Activated CD4-positive, CD25-positive, alpha-beta regulatory T cell treated with anti-CD3 and anti-CD28 coated beads, Interleukin-2, amount 50 U/mL, for 72 hours (primary cell): ENCODE data around the gene RPL11.
"Not testable (repeated sequence)": the region's sequence is repeated elsewhere in the genome, so short reads cannot be mapped to it uniquely, and the experiment has no call there.

ENCODE experiments used
- DNase-seq: peaks from one replicate; pipeline ENCODE4 v3.0.0; 2021

Gene RPL11

DNA sequence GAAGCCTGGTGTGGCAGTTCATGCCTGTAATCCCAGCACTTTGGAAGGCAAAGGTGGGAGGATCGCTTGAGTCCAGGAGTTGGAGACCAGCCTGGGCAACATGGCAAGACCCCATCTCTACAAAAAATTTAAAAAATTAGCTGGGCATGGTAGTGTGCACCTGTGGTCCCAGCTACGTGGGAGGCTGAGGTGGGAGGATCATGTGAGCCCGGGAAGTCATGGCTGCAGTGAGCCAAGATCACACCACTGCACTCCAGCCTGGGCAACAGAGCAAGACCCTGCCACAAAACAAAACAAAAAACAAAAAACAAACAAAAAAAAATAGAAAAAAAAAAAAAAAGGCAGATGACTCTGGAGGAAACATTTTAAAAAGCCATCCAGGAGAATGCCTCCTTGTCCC, 3.9 kb upstream of the RPL11 start:
- not testable (repeated sequence) for DNase-seq

DNA sequence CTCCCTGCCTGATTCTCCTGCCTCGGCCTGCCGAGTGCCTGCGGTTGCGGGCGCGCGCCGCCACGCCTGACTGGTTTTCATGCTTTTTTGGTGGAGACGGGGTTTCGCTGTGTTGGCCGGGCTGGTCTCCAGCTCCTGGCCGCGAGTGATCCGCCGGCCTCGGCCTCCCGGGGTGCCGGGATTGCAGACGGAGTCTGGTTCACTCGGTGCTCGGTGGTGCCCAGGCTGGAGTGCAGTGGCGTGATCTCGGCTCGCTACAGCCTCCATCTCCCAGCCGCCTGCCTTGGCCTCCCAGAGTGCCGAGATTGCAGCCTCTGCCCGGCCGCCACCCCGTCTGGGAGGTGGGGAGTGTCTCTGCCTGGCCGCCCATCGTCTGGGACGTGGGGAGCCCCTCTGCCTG, 3.3 kb upstream of the RPL11 start:
- not testable (repeated sequence) for DNase-seq

DNA sequence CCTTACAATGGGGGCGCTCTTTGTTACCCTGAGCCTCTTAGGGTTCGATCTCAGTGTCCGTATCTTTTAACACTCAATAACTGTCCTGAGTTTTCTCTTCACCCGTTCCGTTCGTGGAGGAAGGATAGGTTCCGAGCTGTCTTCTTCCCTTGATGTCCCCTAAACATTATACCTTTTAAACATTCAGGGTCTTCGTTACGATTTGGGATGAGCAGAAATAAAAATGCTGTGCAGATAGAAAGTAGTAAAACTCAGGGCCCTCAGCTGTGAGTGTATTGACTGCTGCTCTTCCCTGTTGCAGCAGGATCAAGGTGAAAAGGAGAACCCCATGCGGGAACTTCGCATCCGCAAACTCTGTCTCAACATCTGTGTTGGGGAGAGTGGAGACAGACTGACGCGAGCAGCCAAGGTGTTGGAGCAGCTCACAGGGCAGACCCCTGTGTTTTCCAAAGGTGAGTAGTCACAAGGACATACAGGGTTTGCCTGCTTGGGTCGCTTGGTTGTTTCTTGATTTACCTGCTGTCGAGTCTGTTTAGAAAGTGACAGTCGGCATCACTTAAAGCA, 784 bp downstream of the RPL11 start:
- no peak for DNase-seq

DNA sequence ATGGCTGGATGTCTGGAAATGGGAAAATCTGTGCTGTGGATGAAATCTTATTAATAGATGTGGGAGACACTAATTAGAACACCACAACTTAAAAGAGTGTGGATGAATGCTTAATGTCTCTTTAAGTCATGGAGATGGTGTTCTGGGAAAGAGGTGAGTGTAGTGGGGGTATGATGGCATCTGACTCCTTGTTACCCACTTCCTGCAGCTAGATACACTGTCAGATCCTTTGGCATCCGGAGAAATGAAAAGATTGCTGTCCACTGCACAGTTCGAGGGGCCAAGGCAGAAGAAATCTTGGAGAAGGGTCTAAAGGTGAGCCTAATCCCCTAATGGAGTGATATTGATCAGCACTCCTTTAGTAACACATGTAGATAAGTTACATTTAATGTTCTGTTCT, 2.0 kb downstream of the RPL11 start:
- no peak for DNase-seq

DNA sequence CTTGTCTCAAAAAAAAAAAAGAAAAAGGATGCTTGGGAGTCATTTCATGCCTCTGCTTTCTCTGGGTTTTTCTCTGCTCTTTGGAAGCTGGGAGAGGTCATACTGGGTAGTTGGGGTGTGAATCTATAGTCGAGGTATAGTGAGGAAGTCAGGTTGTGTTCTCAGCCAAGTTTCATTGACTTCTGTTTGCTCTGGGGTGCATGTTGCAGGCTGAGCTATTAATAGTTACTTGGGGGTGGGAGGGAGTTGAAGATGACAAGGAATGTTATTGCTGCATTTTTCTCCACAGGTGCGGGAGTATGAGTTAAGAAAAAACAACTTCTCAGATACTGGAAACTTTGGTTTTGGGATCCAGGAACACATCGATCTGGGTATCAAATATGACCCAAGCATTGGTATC, 2.8 kb downstream of the RPL11 start:
- DNase-seq, result no peak

DNA sequence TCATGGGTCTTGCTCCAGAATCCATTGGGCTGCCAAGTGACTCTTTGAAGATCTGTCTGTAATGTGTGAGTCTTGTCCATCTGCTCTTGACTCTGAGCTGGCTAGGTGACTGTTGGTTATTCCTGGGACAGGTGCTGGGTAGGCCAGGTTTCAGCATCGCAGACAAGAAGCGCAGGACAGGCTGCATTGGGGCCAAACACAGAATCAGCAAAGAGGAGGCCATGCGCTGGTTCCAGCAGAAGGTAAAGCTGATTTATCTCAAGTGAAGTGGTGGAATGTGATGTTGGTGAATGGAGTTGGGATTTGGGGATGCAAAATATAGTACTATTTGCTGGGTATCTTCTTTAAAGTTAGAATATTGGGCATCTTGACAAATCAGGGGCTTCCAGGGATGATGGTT, 4.1 kb downstream of the RPL11 start:
- no peak for DNase-seq

DNA sequence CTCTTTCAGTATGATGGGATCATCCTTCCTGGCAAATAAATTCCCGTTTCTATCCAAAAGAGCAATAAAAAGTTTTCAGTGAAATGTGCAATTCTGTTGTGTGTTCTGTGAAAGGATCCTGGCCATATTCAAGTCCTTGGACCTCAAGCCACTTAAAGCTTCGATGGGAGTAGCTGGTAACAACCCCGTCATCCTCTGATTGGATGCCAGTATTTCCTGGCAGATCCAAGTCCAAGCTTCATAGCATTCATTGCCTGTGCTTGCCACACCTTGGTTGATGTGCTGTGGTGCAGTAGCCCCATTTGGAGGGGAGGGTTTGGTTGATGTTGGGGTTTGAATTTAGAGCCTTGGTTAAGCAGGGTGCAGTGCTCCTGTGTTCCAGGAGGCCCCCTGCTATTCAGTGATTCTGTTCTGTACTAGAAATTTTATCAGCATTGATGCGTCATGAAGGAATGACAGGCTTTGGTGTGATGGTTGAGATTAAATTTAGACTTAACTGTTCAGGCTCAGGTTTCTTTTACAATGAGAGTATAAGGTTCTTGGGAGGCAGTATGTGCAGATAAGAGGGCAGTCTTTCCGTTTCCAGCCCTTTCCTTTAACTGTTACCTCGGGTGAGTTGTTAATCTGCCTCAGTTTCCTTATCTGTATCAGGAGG, 4.9 kb downstream of the RPL11 start:
- DNase-seq, result no peak

DNA sequence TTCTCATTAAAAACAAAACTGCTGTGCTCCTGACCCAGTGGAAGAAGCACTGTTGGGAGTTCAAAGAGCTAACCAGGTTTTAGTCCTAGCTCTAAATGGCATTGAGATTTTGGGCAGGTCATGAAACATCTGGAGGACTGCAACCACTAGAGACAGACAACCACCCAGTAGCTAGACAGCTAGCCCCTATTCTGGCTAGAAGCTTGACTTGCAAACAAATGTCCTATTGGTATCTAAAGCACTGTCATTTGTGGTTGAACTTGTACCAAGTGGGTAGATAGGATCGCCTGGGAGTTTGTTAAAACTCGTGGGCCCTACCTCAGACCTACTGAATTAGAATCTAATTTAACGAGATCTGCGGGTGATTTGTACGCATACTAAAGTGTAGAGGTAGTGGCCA, 6.9 kb downstream of the RPL11 start:
- DNase-seq, result no peak

DNA sequence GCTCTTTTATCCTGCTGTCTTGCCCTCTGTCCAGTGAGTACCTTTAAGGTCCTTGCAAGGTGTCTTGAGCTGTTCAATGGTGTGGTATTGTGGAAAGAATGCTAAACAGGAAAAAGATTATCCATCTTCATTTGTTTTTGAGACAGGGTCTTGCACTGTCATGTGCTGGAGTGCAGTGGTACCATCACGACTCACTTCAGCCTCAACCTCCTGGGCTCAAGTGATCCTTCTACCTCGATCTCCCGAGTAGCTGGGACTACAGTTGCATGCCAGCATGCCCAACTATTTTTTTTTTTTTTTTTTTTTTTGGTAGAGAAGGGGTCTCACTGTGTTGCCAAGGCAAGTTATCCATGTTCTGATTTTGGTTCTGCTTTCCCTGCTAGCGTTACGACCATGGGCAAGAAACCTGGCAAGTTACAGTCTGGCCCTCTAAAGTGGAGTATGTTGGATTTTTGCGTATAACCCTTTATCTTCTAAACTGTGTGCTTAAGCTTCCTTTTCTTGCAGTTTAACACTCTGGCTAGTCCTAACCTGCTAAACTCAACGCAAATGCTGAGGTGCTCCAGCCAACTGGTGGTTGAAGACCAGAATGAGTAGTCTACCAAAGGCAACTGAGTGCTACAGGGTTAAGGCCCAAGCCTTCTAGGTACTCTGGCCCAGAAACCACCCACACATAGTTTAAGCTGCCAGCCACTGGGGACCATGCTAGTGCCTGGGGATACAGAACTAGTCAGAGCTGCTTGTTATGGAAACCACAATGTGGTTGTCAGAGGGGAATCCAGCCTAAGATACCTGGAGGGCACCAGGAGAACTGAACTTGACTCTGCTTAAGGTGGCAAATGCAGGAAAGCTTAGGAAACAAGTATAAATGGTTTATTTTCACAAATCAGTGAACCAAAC, 7.9 kb downstream of the RPL11 start:
- no peak for DNase-seq

DNA sequence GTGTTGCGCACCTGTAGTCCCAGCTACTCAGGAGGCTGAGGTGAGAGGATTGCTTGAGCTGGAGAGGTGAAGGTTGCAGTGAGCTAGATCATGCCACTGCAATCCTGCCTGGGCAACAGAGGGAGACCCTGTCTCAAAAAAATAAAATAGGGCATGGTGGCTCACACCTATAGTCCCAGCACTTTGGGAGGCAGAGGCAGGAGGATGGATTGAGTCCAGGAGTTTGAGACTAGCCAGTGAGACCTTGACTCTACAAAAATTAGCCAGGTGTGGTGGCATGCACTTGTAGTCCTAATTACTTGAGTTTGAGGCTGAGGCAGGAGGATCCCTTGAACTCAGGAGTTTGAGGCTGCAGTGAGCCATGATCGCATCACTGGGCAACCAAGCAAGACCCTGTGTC, 9.7 kb downstream of the RPL11 start:
- DNase-seq, result no peak

DNA sequence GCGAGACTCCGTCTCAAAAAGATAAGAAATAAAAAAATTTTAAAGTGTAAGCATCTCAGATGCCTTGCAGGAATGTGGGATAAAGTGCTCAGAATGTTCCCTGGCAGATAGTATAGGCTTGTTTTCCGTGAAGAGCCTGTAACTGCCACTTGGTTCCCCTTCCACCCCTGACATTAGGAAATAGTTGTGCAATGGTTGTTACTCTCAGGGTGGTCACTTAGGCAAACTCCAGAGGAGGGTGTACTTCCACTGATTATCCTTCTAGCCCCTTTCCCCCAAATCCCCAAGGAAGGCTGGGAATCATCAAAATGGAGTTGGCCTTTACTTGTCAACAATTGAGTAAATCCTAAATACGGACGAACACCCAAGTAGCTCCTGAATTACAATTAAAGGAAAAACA, 10.4 kb downstream of the RPL11 start:
- no peak for DNase-seq

DNA sequence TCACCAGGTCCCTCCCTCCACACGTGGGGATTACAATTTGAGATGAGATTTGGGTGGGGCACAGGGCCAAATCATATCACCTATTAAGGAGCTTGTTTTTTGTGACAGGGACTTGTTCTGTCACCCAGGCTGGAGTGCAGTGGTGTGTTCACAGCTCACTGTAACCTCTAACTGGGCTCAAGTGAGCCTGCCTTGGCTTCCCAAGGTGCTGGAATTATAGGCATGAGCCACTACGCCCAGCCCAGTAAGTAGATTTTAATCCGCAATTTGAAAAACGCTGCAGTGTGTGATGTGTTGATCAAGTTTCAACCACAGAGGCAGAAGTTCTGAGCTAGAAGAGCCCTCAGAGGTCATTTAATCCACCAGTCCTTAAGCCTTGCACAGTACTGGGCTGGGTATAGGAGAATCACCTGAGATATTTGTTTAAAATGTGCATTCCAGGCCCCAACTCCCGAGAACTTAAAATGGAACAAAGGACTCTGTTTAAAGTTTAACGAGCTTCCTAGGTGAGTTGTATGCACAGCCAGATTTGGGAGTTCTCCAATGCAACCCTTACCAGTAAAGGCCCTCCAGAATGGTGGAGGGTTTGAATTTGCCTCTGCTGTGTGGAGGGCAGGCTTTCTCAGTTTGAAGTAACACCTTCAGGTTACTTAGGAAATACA, 13.4 kb downstream of the RPL11 start:
- DNase-seq, result no peak

DNA sequence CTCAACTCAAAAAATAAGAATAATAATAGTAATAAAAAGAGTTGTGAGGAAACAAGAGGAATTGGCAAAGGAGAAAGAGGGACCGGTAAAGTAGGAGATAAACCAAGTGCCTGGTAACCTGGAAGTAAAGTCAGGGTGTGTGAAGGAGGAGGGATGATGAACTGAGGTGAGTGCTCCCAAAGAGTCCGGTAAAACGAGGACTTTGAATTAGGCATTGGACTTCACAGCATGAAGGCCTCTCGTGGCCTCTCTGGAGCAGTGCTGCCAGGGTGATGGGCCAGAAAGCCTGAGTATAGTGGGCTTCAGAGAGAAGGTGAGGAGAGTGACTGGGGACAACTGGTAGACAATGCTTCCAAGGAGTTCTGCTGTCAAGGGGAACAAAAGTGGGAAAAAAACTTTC, 17.6 kb downstream of the RPL11 start:
- no peak for DNase-seq

DNA sequence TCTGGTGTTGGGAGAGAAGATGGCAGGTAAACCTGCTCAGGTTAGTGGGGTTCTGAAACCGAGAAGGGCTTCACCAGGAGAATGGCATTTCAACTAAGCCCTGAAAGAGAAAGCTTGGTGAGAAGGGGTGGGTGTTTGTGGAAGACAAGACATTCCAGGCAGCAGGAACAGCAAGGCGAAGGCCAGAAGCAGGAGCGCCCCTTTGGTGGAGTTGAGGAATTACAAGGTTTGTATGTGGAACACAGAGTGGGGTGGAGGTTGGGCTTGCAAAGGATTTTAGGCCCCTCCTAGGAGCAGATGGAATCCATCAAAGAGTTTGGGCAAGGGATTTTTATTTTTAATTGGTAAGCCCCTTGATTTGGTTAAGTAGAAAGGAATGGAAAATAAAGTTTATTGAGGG, 26.9 kb downstream of the RPL11 start:
- DNase-seq, result no peak

DNA sequence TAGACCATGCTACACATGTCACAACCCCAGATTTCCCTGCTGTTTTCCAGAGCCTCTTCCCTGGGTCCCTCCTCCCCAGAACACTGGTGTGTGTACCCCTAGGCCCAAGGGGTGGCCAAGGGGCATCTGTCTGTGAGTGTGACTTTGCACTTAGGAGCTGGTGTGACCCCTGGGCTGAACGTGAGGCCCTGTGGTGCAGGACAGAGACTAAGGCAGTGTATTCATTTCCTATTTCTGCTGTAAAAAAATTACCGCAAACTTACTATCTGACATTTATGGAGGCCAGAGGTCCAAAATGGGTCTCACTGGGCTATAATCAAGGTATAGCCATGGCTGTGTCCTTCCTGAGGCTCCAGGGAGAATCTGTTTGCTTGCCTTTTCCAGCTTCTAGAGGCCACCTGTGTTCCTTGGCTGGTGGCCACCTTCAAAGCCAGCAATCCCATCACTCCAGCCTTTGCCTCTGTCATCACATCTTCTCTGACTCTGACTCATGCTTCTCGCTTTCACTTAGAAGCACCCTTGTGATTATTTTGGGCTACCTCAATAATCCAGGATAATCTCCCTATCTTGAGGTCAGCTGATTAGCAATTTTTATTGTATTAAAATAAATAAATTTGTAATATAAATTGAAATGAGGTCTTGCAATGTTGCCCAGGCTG, 27.7 kb downstream of the RPL11 start:
- DNase-seq, result no peak

DNA sequence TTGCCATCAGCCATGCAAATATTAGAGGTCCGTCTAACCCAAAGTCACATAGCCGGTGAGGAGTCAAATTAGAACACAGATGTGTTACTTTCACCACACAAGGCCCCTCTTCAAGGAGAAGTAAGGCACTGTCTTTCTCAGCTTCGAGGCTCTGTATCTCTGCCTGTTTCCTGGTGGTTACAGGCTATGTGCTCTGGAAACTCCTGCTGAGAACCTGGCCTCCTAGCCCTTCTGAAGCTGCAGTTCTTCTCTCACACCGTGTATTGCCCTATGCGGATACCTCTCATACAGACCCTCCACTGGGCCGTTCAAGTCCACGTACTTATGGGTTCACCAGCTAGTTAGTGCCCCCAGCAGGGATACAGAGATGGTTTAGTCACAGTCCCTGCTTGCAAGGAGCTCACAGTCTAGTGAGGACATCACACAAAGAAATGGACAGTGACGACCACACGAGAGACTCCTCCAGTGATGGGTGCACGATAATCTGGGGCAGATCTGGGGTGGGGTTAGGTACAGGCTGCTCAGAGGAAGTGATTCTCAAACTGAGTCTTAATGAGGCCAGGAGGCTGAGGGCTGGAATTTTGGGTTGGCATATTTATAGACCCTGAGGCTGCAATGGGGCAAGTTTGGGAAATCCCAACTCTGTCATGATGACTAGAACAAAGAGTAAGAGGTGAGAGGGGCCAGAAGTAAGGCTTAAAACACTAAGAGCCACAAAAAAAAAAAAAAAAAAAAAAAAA, 28.8 kb downstream of the RPL11 start:
- DNase-seq, result no peak

DNA sequence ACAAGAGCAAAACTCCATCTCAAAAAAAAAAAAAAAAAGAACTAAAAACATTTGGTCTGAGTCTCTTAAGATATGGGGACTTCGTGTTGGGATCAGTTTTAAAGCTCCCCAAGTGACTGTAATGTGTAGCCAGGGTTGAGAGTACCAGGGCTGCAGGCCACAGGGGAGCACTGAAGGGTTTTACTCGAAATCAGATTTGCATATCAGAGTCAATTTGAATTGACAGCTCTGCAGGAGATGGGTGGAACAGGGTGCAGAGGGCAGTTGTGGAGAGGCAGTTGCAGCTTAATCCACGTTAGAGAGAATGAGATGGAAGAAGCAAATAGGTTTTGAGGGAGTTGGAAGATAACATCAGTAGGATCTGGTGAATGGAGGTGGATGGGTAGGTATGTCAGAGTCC, 31.0 kb downstream of the RPL11 start:
- DNase-seq, result no peak

DNA sequence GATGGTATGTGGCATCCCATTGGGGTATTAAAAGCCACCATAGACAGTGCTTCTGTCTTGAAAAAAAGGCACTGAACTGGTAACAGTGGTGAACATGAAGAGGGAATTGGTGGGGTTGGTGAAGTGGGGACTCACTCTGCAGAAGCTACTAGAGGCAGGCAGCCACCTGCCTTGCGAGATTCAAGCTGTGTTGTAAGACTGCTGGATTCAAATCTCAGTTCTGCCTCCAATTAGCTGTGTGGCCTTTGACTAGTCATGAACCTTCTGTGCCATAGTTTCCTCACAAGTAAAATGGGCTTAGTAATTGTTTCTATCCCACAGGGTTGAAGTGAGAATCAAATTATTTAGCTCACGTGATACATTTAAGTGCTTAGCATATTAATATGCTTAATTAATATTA, 35.1 kb downstream of the RPL11 start:
- no peak for DNase-seq

DNA sequence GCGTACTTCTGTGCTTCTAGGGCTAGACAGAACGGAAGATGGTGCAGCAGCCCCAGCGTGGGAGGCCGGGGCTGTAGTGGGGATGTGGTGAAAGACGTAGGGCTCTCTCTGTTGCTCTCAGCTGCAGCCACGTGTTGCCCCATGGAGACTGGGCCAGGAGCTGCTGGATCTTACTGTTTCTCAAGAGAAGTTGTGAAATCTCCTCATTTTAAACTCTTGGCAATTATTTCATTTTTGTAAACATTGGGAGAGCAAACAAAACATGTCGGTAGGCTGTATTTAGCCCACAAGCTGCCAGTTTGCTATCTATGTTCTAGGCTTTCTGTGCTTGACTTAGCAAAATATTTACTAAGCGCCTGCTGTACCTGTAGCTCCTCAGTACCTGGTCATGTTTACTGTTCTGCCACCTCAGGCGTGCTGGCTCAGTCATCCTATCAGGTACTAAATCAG, 35.8 kb downstream of the RPL11 start:
- no peak for DNase-seq

DNA sequence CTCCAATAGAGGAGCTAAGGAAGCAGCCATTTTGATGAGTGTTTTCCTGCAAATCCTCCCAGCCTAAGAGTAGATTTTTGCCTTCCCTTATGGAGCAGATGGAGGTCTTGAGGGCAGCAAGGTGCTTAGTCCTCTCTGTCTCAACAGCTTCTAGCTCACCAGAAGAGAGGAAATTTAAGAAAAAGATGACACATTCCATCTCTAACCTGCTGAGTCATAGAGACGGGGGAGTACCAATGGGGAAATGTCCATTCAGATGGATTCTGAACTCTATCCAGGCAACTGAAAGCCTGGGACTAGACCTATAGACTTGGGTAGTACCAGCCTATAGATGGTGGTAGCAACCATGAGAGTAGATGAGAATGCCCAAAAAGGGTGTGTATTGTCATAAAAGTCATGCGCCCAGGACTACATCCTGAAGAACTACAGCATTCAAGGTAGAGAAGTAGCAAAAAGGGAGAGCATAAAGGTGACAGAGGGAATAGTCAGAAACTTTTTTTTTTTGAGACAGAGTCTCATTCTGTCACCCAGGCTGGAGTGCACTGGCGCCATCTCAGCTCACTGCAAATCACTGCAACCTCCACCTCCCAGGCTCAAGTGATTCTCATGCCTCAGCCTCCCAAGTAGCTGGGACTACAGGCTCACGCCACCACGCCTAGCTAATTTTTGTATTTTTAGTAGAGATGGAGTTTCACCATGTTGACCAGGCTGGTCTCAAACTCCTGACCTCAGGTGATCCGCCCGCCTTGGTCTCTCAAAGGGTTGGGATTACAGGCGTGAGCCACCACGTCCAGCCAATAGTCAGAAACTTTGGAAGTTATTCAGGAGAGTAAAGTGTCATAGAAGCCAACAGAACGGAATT, 41.0 kb downstream of the RPL11 start:
- no peak for DNase-seq

DNA sequence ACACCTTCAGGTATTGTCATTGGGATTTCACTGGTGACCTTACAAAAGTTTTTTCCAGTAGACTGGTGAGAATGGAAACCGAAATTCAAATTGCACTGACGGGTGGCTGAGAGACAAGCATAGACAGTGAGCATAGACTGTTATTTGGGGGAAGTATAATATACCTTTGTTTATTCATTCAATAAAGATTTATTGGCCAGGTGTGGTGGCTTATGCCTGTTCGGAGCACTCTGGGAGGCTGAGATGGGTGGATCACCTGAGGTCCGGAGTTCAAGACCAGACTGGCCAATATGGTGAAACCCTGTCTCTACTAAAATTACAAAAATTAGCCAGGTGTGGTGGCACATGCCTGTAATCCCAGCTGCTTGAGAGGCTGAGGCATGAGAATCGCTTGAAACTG, 41.7 kb downstream of the RPL11 start:
- DNase-seq, result not testable (repeated sequence)
